ENCODE data around the gene MAPK8IP2.

- no peak for TF ChIP-seq POLR2A (IDR thresholded peaks at IDR 0.05; ENCODE audit: low read depth, low read length)
- TF ChIP-seq, protein P1, sequence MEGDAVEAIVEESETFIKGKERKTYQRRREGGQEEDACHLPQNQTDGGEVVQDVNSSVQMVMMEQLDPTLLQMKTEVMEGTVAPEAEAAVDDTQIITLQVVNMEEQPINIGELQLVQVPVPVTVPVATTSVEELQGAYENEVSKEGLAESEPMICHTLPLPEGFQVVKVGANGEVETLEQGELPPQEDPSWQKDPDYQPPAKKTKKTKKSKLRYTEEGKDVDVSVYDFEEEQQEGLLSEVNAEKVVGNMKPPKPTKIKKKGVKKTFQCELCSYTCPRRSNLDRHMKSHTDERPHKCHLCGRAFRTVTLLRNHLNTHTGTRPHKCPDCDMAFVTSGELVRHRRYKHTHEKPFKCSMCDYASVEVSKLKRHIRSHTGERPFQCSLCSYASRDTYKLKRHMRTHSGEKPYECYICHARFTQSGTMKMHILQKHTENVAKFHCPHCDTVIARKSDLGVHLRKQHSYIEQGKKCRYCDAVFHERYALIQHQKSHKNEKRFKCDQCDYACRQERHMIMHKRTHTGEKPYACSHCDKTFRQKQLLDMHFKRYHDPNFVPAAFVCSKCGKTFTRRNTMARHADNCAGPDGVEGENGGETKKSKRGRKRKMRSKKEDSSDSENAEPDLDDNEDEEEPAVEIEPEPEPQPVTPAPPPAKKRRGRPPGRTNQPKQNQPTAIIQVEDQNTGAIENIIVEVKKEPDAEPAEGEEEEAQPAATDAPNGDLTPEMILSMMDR (conservative IDR thresholded peaks at IDR 0.05; ENCODE audit: low read depth, low read length) = no peak
- TF ChIP-seq MXI1 (IDR thresholded peaks at IDR 0.05; ENCODE audit: borderline replicate concordance, low read depth, low read length) = no peak
- no peak for TF ChIP-seq CEBPB (IDR thresholded peaks at IDR 0.05; ENCODE audit: low read depth, low read length)
- no peak for TF ChIP-seq RAD21 (IDR thresholded peaks at IDR 0.05; ENCODE audit: low read length)
- TF ChIP-seq CHD1 (IDR thresholded peaks at IDR 0.05; ENCODE audit: low read depth, low read length) = no peak
- no peak for TF ChIP-seq SMC3 (IDR thresholded peaks at IDR 0.05; ENCODE audit: low read depth, low read length)
- no peak for TF ChIP-seq RFX5 (IDR thresholded peaks at IDR 0.05; ENCODE audit: low read depth, low read length)
- no peak for TF ChIP-seq MAFK (IDR thresholded peaks at IDR 0.05; ENCODE audit: low read depth, low read length)
- no peak for TF ChIP-seq BHLHE40 (IDR thresholded peaks at IDR 0.05; ENCODE audit: low read depth, low read length)
- no peak for TF ChIP-seq USF2 (IDR thresholded peaks at IDR 0.05; ENCODE audit: low read depth, low read length)
- no peak for TF ChIP-seq NFE2L2 (IDR thresholded peaks at IDR 0.05; ENCODE audit: low read depth, low read length)
Measured at GRCh38 chr22:50567721-50568252, 32.8 kb upstream of the MAPK8IP2 start.
